H1 (cell line): ENCODE measurements around the gene MID2. TPM values are rescaled to one million over a fixed set of nuclear protein-coding genes. Genes with fewer than 3 reads are reported as not detected.

Experiments used
- CTCF ChIA-PET: fragments of 300-600 bp; sonication (Branson Sonifier 250); formaldehyde crosslinking; loops from one replicate; lab custom pipeline; 2021; ENCODE audit not compliant: partially characterized antibody; lab: Charles Lee
- POLR2A ChIA-PET: fragments of 300-600 bp; sonication (Branson Sonifier 250); formaldehyde crosslinking; loops from one replicate; lab custom pipeline; 2021; ENCODE audit warnings: inconsistent platforms; ENCODE audit not compliant: partially characterized antibody; lab: Charles Lee
- DNase-seq, 2 experiments: peaks; one replicate each; pipeline versions ENCODE4 v3.0.0 to v3.0.0-alpha.2; 2010 to 2022; ENCODE audit warnings: low spot score in 2 of 2, low read depth in 1 of 2, mixed read lengths in 1 of 2
- FAIRE-seq: peaks from 2 replicates; lab custom pipeline; 2011; peaks lifted over from hg19 to GRCh38; lab: Jason Lieb, UNC
- H2AFZ ChIP-seq: 2 replicates; pipeline ENCODE4 v1.8.1; 2012; ENCODE audit warnings: low read length, inconsistent platforms
- H2AK5ac ChIP-seq: 2 replicates; pipeline ENCODE4 v1.6.1; 2013; ENCODE audit warnings: low read depth, low read length
- H2BK120ac ChIP-seq: replicated peaks from 2 replicates; pipeline ENCODE3; 2013; ENCODE audit warnings: low read depth, low read length, inconsistent platforms
- H2BK12ac ChIP-seq: 2 replicates; pipeline ENCODE4 v1.6.1; 2013; ENCODE audit warnings: low read depth, low read length
- H2BK15ac ChIP-seq: 2 replicates; pipeline ENCODE4 v1.6.1; 2013; ENCODE audit warnings: low read length
- H2BK20ac ChIP-seq: 2 replicates; pipeline ENCODE4 v1.6.1; 2013; ENCODE audit warnings: low read length
- H2BK5ac ChIP-seq: 2 replicates; pipeline ENCODE4 v1.6.1; 2013; ENCODE audit warnings: low read depth, low read length
- H3K14ac ChIP-seq: 2 replicates; pipeline ENCODE4 v1.6.1; 2013; ENCODE audit warnings: inconsistent platforms; ENCODE audit not compliant: insufficient read length
- H3K18ac ChIP-seq: 2 replicates; pipeline ENCODE4 v1.6.1; 2013; ENCODE audit warnings: low read length; ENCODE audit errors: extremely low read depth
- H3K23ac ChIP-seq: 2 replicates; pipeline ENCODE4 v1.6.1; 2013; ENCODE audit warnings: inconsistent platforms; ENCODE audit not compliant: insufficient read length
- H3K23me2 ChIP-seq: 2 replicates; pipeline ENCODE4 v1.6.1; 2013; ENCODE audit warnings: low read depth, low read length
- H3K27ac ChIP-seq: 2 replicates; pipeline ENCODE4 v1.6.1; 2011; ENCODE audit warnings: low read depth, low read length, inconsistent platforms
- H3K27me3 ChIP-seq, 4 experiments: replicated peaks in 1 of 4; 1 replicate in 1 of 4; 2 replicates in 3 of 4; pipeline versions ENCODE4 v1.6.1 to v1.8.1; 2011 to 2013; ENCODE audit warnings: low read length in 3 of 4, mild to moderate bottlenecking in 3 of 4, inconsistent platforms in 2 of 4, mixed read lengths in 2 of 4, moderate library complexity in 1 of 4; ENCODE audit not compliant: control insufficient read depth in 3 of 4, insufficient read depth in 3 of 4; ENCODE audit errors: extremely low read depth in 1 of 4
- H3K36me3 ChIP-seq, 4 experiments: 2 replicates each; pipeline versions ENCODE4 v1.6.1 to v1.8.1; 2011 to 2013; ENCODE audit warnings: mild to moderate bottlenecking in 4 of 4, low read length in 3 of 4, moderate library complexity in 2 of 4, control low read depth in 1 of 4, inconsistent platforms in 1 of 4; ENCODE audit not compliant: insufficient read depth in 4 of 4, control insufficient read depth in 2 of 4
- H3K4ac ChIP-seq: replicated peaks from 2 replicates; pipeline ENCODE3; 2013; ENCODE audit warnings: low read length, low read depth, mixed read lengths, inconsistent platforms; ENCODE audit not compliant: insufficient read length
- H3K4me1 ChIP-seq, 4 experiments: replicated peaks in 1 of 4; 1 replicate in 1 of 4; 2 replicates in 3 of 4; pipeline versions ENCODE4 v1.6.1 to v1.8.1; 2011 to 2013; ENCODE audit warnings: low read length in 3 of 4, inconsistent platforms in 2 of 4, mixed read lengths in 1 of 4; ENCODE audit not compliant: insufficient read depth in 4 of 4, control insufficient read depth in 3 of 4
- H3K4me2 ChIP-seq, 2 experiments: 2 replicates each; pipeline versions ENCODE4 v1.6.1 to v1.8.1; 2011 to 2013; ENCODE audit warnings: low read depth in 2 of 2, low read length in 2 of 2, control low read depth in 1 of 2, inconsistent platforms in 1 of 2, mild to moderate bottlenecking in 1 of 2; ENCODE audit not compliant: insufficient read depth in 1 of 2
- H3K4me3 ChIP-seq, 4 experiments: fragments of 200-600, 300-600 bp in 1 of 4; sonication (generic), shearing (Covaris generic), sonication (Bioruptor Twin) in 1 of 4; 2 replicates each; pipeline versions ENCODE4 v1.5.1 to v1.8.1; 2011 to 2016; ENCODE audit warnings: low read length in 4 of 4, low read depth in 3 of 4, control low read depth in 2 of 4, inconsistent platforms in 2 of 4, mild to moderate bottlenecking in 2 of 4, mixed read lengths in 1 of 4, moderate library complexity in 1 of 4; ENCODE audit not compliant: insufficient read depth in 2 of 4; ENCODE audit errors: extremely low read depth in 1 of 4
- H3K56ac ChIP-seq: replicated peaks from 2 replicates; pipeline ENCODE3; 2013; ENCODE audit warnings: low read depth, mild to moderate bottlenecking, mixed read lengths, low read length, inconsistent platforms; ENCODE audit not compliant: insufficient read length
- H3K79me1 ChIP-seq: 2 replicates; pipeline ENCODE4 v1.6.1; 2013; ENCODE audit warnings: low read depth, low read length, control low read depth
- H3K79me2 ChIP-seq, 2 experiments: 2 replicates each; pipeline versions ENCODE4 v1.6.1 to v1.8.1; 2012 to 2013; ENCODE audit warnings: low read length in 2 of 2, mild to moderate bottlenecking in 2 of 2, inconsistent platforms in 1 of 2; ENCODE audit not compliant: insufficient read depth in 2 of 2, control insufficient read depth in 1 of 2
- H3K9ac ChIP-seq, 4 experiments: replicated peaks in 1 of 4; 1 replicate in 1 of 4; 2 replicates in 3 of 4; pipeline versions ENCODE4 v1.6.1 to v1.8.1; 2011 to 2013; ENCODE audit warnings: low read depth in 3 of 4, low read length in 3 of 4, control low read depth in 2 of 4, mild to moderate bottlenecking in 2 of 4, moderate library complexity in 2 of 4, inconsistent platforms in 1 of 4; ENCODE audit errors: extremely low read depth in 1 of 4
- H3K9me3 ChIP-seq, 2 experiments: 2 replicates each; pipeline versions ENCODE4 v1.6.1 to v1.8.1; 2012 to 2013; ENCODE audit warnings: mild to moderate bottlenecking in 2 of 2, moderate library complexity in 2 of 2, control low read depth in 1 of 2, inconsistent platforms in 1 of 2, low read depth in 1 of 2, low read length in 1 of 2, mixed read lengths in 1 of 2; ENCODE audit not compliant: insufficient read depth in 2 of 2
- H4K20me1 ChIP-seq, 2 experiments: replicated peaks in 1 of 2; 2 replicates each; pipeline versions ENCODE3 to v1.8.1; 2011 to 2013; ENCODE audit warnings: inconsistent platforms in 2 of 2, low read length in 2 of 2, mild to moderate bottlenecking in 1 of 2; ENCODE audit not compliant: insufficient read depth in 2 of 2, control insufficient read depth in 1 of 2
- H4K5ac ChIP-seq: 2 replicates; pipeline ENCODE4 v1.6.1; 2013; ENCODE audit warnings: low read length, low read depth, mixed read lengths, inconsistent platforms; ENCODE audit not compliant: insufficient read length
- H4K8ac ChIP-seq: 2 replicates; pipeline ENCODE4 v1.8.0; 2013; ENCODE audit warnings: mild to moderate bottlenecking, moderate library complexity, low read length, inconsistent platforms; ENCODE audit not compliant: insufficient read depth; ENCODE audit errors: extremely low read depth
- H4K91ac ChIP-seq: replicated peaks from 2 replicates; pipeline ENCODE3; 2013; ENCODE audit warnings: low read length, mixed read lengths, inconsistent platforms; ENCODE audit not compliant: insufficient read length
- CBX5 ChIP-seq: fragments of 300-800, 300-1000 bp; sonication (generic); IDR thresholded peaks from 2 replicates; pipeline ENCODE4 v1.7.1; 2016; ENCODE audit warnings: antibody characterized with exemption, low read length, low read depth
- CHD2 ChIP-seq: IDR thresholded peaks from 2 replicates; pipeline ENCODE4 v1.6.1; 2012; ENCODE audit warnings: low read length, improper control_type of control experiment
- CTBP2 ChIP-seq: IDR thresholded peaks from 2 replicates; pipeline ENCODE4 v1.7.0; 2011; ENCODE audit warnings: borderline replicate concordance, mild to moderate bottlenecking, moderate library complexity, mixed read lengths, low read length; ENCODE audit not compliant: insufficient read depth, insufficient read length
- FOSL1 ChIP-seq: IDR thresholded peaks from 2 replicates; pipeline ENCODE4 v1.6.1; 2011; ENCODE audit warnings: mild to moderate bottlenecking, low read depth, low read length, moderate library complexity; ENCODE audit not compliant: insufficient read depth
- JUN ChIP-seq: IDR thresholded peaks from 2 replicates; pipeline ENCODE4 v1.6.1; 2011; ENCODE audit warnings: low read depth, mild to moderate bottlenecking, improper control_type of control experiment, low read length
- KDM1A ChIP-seq: fragments of 200-600, 300-600 bp; sonication (generic); IDR thresholded peaks from 2 replicates; pipeline ENCODE4 v1.7.1; 2016; ENCODE audit warnings: mild to moderate bottlenecking, low read length, borderline replicate concordance
- NANOG ChIP-seq: IDR thresholded peaks from 2 replicates; pipeline ENCODE4 v1.6.1; 2011; ENCODE audit warnings: low read length, low read depth, mild to moderate bottlenecking, inconsistent platforms; ENCODE audit not compliant: insufficient read depth, poor library complexity, severe bottlenecking
- SIX5 ChIP-seq: IDR thresholded peaks from 2 replicates; pipeline ENCODE4 v1.6.1; 2011; ENCODE audit warnings: mild to moderate bottlenecking, low read depth, low read length
- SUZ12 ChIP-seq: fragments of 200-600 bp; sonication (generic); IDR thresholded peaks from 2 replicates; pipeline ENCODE4 v1.6.1; 2012; ENCODE audit warnings: mild to moderate bottlenecking, inconsistent platforms, low read length, moderate library complexity, mixed read lengths
- YY1 ChIP-seq: IDR thresholded peaks from 2 replicates; pipeline ENCODE4 v1.6.1; 2011; ENCODE audit warnings: low read depth, mild to moderate bottlenecking, low read length
- WGBS, 2 experiments: shearing (Covaris generic) in 1 of 2; methylation state at CpG; one replicate each; pipeline versions ENCODE4 v1.1.6 to v1.1.7; 2013 to 2015; ENCODE audit warnings: low lambda C conversion rate in 2 of 2, mixed read lengths in 2 of 2, inconsistent platforms in 1 of 2, low coverage in 1 of 2, missing lambda C conversion rate in 1 of 2; ENCODE audit not compliant: insufficient replicate concordance in 2 of 2, insufficient coverage in 1 of 2, insufficient read length in 1 of 2; ENCODE audit errors: extremely low coverage in 1 of 2, missing lambda C conversion rate in 1 of 2; 5-methylcytosine and 5-hydroxymethylcytosine counted together
- polyA plus RNA-seq, 7 experiments: library from polyadenylated mRNA; depleted of rRNA in 3 of 7; stranded (reverse) in 5 of 7; unstranded in 2 of 7; fragments of >200 nt in 5 of 7; fragments of 200-250 nt in 2 of 7; gene quantifications; 1 replicate in 5 of 7; 2 replicates in 1 of 7; 4 replicates in 1 of 7; pipeline versions ENCODE4 v1.2.1 to v1.2.3, GENCODE V29; 2011 to 2013; ENCODE audit warnings: missing spikeins in 2 of 7, mixed read lengths in 2 of 7
- total RNA-seq: library from RNA; stranded (reverse); fragmentation: NEBNext Ultra II Directional; extraction: Animal tissue kit (Norgen Biotek cat#: 25700); gene quantifications from 2 replicates; pipeline ENCODE4 v1.2.1, GENCODE V29; 2021
- TF ChIP-seq, protein P1 (sequence below), 3 experiments: IDR thresholded peaks; 1 replicate in 2 of 3; 2 replicates in 1 of 3; pipeline versions ENCODE4 v1.5.1 to v1.6.1; 2011; ENCODE audit warnings: low read length in 3 of 3, mild to moderate bottlenecking in 3 of 3, inconsistent platforms in 2 of 3, low read depth in 1 of 3, moderate library complexity in 1 of 3; ENCODE audit not compliant: insufficient read depth in 1 of 3; ENCODE audit errors: control extremely low read depth in 1 of 3

MID2 gene
- total and polyA plus RNA-seq, 2 of the 8 experiments (the other 6 are each of a cell fraction or from before 2014, with no cell fraction given): 0.98 to 1.7 TPM

GRCh38 chrX:107905366-107905765 is 79.7 kb downstream of the MID2 start:
- ChIA-PET POLR2A (no interaction called here), CTCF (interaction anchor here (0.8 to 1.2 kb wide), 2 partner anchors 11 to 12 kb away, joined by 3 read pairs; no protein-coding TSS in a partner anchor)
- H3K18ac ChIP-seq: no peak overlapping the region
- H3K4me1 ChIP-seq: no peaks in the 10 kb centered on the region
- H3K36me3 ChIP-seq: no peaks in the 10 kb centered on the region
- no peak overlapping the region for H2BK5ac ChIP-seq
- H4K91ac ChIP-seq: no peak overlapping the region
- no peak overlapping the region for H3K4me3 ChIP-seq
- H3K14ac ChIP-seq: no peak overlapping the region
- TF ChIP-seq NANOG (no peak), KDM1A (no peak), CHD2 (no peak), SUZ12 (no peak), SIX5 (no peak), FOSL1 (no peak), CTBP2 (no peak), YY1 (no peak), CBX5 (no peak), JUN (no peak)
- TF ChIP-seq, protein P1, sequence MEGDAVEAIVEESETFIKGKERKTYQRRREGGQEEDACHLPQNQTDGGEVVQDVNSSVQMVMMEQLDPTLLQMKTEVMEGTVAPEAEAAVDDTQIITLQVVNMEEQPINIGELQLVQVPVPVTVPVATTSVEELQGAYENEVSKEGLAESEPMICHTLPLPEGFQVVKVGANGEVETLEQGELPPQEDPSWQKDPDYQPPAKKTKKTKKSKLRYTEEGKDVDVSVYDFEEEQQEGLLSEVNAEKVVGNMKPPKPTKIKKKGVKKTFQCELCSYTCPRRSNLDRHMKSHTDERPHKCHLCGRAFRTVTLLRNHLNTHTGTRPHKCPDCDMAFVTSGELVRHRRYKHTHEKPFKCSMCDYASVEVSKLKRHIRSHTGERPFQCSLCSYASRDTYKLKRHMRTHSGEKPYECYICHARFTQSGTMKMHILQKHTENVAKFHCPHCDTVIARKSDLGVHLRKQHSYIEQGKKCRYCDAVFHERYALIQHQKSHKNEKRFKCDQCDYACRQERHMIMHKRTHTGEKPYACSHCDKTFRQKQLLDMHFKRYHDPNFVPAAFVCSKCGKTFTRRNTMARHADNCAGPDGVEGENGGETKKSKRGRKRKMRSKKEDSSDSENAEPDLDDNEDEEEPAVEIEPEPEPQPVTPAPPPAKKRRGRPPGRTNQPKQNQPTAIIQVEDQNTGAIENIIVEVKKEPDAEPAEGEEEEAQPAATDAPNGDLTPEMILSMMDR (IDR thresholded peaks at IDR 0.05; ENCODE audit: control extremely low read depth in 1 of 3, insufficient read depth in 1 of 3, low read depth in 1 of 3, low read length in 3 of 3): no peak
- FAIRE-seq (no peak), DNase-seq (no peak)
- no peaks in the 10 kb centered on the region for H3K23me2 ChIP-seq
- H3K4ac ChIP-seq: no peak overlapping the region
- no peak overlapping the region for H2BK120ac ChIP-seq
- H3K4me2 ChIP-seq: no peak overlapping the region
- no peak overlapping the region for H3K56ac ChIP-seq
- H2AK5ac ChIP-seq: no peak overlapping the region
- no peak overlapping the region for H3K9ac ChIP-seq
- H3K23ac ChIP-seq: no peak overlapping the region
- H3K79me1 ChIP-seq: no peaks in the 10 kb centered on the region
- no peaks in the 10 kb centered on the region for H3K27me3 ChIP-seq
- 92% methylated on average over 3 of the region's 3 CpGs; no CpG with 5 or more reads in 1 of the 2 experiments for WGBS, 2 experiments
- H4K20me1 ChIP-seq: no peaks in the 10 kb centered on the region
- H2BK20ac ChIP-seq: no peak overlapping the region
- no peaks in the 10 kb centered on the region for H3K79me2 ChIP-seq
- H2BK12ac ChIP-seq: no peak overlapping the region
- no peak overlapping the region for H4K8ac ChIP-seq
- no peak overlapping the region for H4K5ac ChIP-seq
- H3K27ac ChIP-seq: no peak overlapping the region
- no peak overlapping the region for H2AFZ ChIP-seq
- H2BK15ac ChIP-seq: no peak overlapping the region
- H3K9me3 ChIP-seq: no peaks in the 10 kb centered on the region
